HG03025 (cell line): ENCODE results near the gene ZDHHC7.

Source experiments
- ATAC-seq: cut with Tn5 transposase; IDR thresholded peaks from one replicate; pipeline ENCODE4 v1.9.1; 2021; ENCODE audit warnings: mild to moderate bottlenecking, moderate library complexity; ENCODE audit not compliant: unreplicated experiment, low FRiP score

ZDHHC7 gene

GRCh38 chr16:85026703-85027102 is 15.4 kb upstream of the ZDHHC7 start:
- no peak for ATAC-seq

- ATAC-seq = no peak
These were observed 14.7 kb upstream of the ZDHHC7 start for GRCh38 chr16:85025781-85026653.

GRCh38 chr16:85019659-85020245 is 8.4 kb upstream of the ZDHHC7 start:
- ATAC-seq = no peak

GRCh38 chr16:85018529-85019236 is 7.3 kb upstream of the ZDHHC7 start:
- ATAC-seq = no peak

- no peak for ATAC-seq
These were observed 6.3 kb upstream of the ZDHHC7 start for GRCh38 chr16:85017633-85018032.

- ATAC-seq = no peak
These were observed 5.8 kb upstream of the ZDHHC7 start for GRCh38 chr16:85017151-85017550.

GRCh38 chr16:85015481-85016187 is 4.3 kb upstream of the ZDHHC7 start:
- no peak for ATAC-seq

- ATAC-seq = no peak
These were observed 3.0 kb upstream of the ZDHHC7 start for GRCh38 chr16:85014311-85014710.

- no peak for ATAC-seq
These were observed 530 bp upstream of the ZDHHC7 start for GRCh38 chr16:85011846-85012284.

GRCh38 chr16:85010446-85010930 is 847 bp downstream of the ZDHHC7 start:
- peak; percentile 5 for ATAC-seq

GRCh38 chr16:85008271-85008670 is 3.1 kb downstream of the ZDHHC7 start:
- no peak for ATAC-seq

- ATAC-seq = no peak
These were observed 3.7 kb downstream of the ZDHHC7 start for GRCh38 chr16:85007496-85008214.

- ATAC-seq = no peak
These were observed 4.7 kb downstream of the ZDHHC7 start for GRCh38 chr16:85006639-85007038.

GRCh38 chr16:85005285-85006069 is 5.9 kb downstream of the ZDHHC7 start:
- no peak for ATAC-seq

GRCh38 chr16:85004587-85005205 is 6.6 kb downstream of the ZDHHC7 start:
- no peak for ATAC-seq

GRCh38 chr16:85003725-85004586 is 7.4 kb downstream of the ZDHHC7 start:
- ATAC-seq = no peak

GRCh38 chr16:85003076-85003475 is 8.3 kb downstream of the ZDHHC7 start:
- no peak for ATAC-seq

- no peak for ATAC-seq
These were observed 8.7 kb downstream of the ZDHHC7 start for GRCh38 chr16:85002608-85003007.
